GM20431 (cell line): ENCODE measurements around the gene RBM17.
"Not testable (repeated sequence)": the region's sequence is repeated elsewhere in the genome, so short reads cannot be mapped to it uniquely, and the experiment has no call there.

ENCODE experiments used
- in situ Hi-C: fragments of 300-500 bp; cut with MseI, MboI; formaldehyde crosslinking; loops from one replicate; pipeline ENCODE4 v1.15.0; 2020; ENCODE audit warnings: low sequenced_read_pairs; ENCODE audit not compliant: unreplicated experiment

Gene RBM17

GRCh38 chr10:6055929-6056328 is 32.9 kb upstream of the RBM17 start:
- in situ Hi-C loops = no loop called here

GRCh38 chr10:6056411-6057135 is 32.3 kb upstream of the RBM17 start:
- in situ Hi-C loops = no loop called here

- in situ Hi-C loops = no loop called here
Measured at GRCh38 chr10:6058682-6059475, 30.0 kb upstream of the RBM17 start.

- in situ Hi-C loops = no loop called here
Measured at GRCh38 chr10:6059506-6059905, 29.3 kb upstream of the RBM17 start.

- in situ Hi-C loops = no loop called here
Measured at GRCh38 chr10:6061056-6061455, 27.8 kb upstream of the RBM17 start.

GRCh38 chr10:6062101-6062771 is 26.6 kb upstream of the RBM17 start, which contains the start of gene IL2RA:
Gene IL2RA (minus strand): TSS chr10:6062367. CDS start chr10:6062151, 216 bp downstream.
- in situ Hi-C loops = no loop called here

GRCh38 chr10:6064119-6064518 is 24.7 kb upstream of the RBM17 start:
- in situ Hi-C loops = no loop called here

- in situ Hi-C loops = not testable (repeated sequence)
Measured at GRCh38 chr10:6064726-6065125, 24.1 kb upstream of the RBM17 start.

- in situ Hi-C loops = no loop called here
Measured at GRCh38 chr10:6065406-6065805, 23.4 kb upstream of the RBM17 start.

GRCh38 chr10:6065835-6066234 is 23.0 kb upstream of the RBM17 start:
- in situ Hi-C loops = no loop called here

GRCh38 chr10:6067457-6067856 is 21.4 kb upstream of the RBM17 start:
- in situ Hi-C loops = no loop called here

- in situ Hi-C loops = no loop called here
Measured at GRCh38 chr10:6068006-6068405, 20.8 kb upstream of the RBM17 start.

- in situ Hi-C loops = no loop called here
Measured at GRCh38 chr10:6068422-6068821, 20.4 kb upstream of the RBM17 start.

- in situ Hi-C loops = no loop called here
Measured at GRCh38 chr10:6069081-6069931, 19.5 kb upstream of the RBM17 start.

GRCh38 chr10:6070660-6071059 is 18.2 kb upstream of the RBM17 start:
- in situ Hi-C loops = no loop called here

- in situ Hi-C loops = no loop called here
Measured at GRCh38 chr10:6071181-6072175, 17.4 kb upstream of the RBM17 start.

GRCh38 chr10:6072215-6072934 is 16.5 kb upstream of the RBM17 start:
- in situ Hi-C loops = no loop called here
